HG02840 (cell line): ENCODE measurements around the gene AMMECR1.

Source experiments
- ATAC-seq: cut with Tn5 transposase; IDR thresholded peaks from one replicate; pipeline ENCODE4 v1.9.1; 2021; ENCODE audit warnings: mild to moderate bottlenecking, moderate library complexity, moderate number of reproducible peaks; ENCODE audit not compliant: unreplicated experiment, low FRiP score

AMMECR1 gene

DNA sequence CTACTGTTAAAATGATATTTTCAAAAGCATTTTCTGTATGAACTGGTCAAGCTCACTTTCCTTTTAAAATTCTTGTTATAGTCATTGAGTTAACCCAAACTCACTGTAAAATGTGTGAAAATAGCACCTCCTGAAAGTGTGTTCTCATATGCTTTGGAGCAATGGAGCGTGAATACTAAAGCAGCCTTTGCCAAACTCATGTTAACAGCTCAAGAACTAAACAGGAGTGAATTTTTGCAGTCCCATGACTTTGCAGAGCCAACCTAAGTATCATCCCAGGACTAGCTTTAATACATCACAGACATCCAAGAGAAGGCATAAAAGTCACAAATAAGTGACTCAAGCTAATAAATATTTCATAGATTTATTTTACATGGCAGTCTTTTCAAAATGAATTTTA lies 2.3 kb downstream of the AMMECR1 start:
- ATAC-seq = no peak

DNA sequence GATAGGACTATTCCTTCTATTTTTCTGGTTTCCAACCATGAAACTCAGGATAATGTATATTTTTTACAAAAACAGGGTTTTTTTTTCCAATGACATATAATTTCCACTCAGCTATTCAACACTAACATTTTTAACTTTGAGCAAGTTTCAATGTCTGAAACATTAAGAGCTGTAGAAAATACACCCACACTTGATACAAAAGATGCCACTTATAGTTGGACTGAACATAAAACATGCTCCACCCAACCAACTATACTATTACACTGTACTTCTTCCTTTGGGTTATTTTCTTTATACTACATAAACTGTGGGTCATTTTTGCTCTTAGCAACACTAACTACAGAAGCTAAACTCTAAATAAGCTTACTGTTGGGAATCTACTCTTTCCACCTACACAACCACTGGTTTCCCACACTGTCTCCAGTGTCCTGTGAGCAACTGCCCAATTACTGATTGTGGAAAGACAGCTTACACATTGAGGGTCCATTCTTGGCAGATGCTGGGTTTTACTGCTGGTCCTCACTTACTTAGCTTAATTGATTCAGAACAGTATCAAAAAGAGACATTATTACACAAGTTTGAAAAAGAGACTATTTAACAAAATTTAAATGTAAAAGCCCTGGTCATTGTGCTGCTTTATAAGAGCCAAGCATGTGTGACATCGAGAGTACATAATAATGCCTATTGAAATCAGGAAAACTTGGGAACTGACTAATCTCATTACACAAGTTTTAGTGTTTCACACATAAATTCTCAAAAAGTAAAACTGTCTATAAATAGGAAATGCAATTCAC lies 6.3 kb downstream of the AMMECR1 start:
- no peak for ATAC-seq

GRCh38 chrX:110310896-110311295 lies 7.0 kb downstream of the AMMECR1 start:
- peak; percentile 73 for ATAC-seq

- ATAC-seq = no peak
These were observed 7.7 kb downstream of the AMMECR1 start for GRCh38 chrX:110310000-110310790.

DNA sequence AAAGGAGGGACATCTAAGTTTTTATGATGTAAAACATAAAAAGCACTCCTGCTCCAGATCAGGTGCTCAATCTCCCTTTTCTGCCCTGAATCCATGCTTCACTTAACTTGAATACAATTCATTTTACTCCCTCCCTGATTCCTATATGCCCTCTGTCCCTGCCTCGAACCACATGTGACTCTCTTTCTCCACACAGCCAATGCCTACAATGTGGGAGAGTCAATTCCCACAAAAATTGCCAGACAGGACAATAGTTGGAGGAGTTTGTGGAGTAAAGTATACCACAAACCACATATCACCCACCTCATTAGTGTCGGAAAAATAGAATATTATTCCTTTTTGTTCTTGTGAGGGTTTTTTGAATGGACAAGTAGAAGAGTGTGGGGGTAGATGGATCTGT lies 9.7 kb downstream of the AMMECR1 start:
- no peak for ATAC-seq

GRCh38 chrX:110304884-110305283 lies 13.0 kb downstream of the AMMECR1 start:
- no peak for ATAC-seq

DNA sequence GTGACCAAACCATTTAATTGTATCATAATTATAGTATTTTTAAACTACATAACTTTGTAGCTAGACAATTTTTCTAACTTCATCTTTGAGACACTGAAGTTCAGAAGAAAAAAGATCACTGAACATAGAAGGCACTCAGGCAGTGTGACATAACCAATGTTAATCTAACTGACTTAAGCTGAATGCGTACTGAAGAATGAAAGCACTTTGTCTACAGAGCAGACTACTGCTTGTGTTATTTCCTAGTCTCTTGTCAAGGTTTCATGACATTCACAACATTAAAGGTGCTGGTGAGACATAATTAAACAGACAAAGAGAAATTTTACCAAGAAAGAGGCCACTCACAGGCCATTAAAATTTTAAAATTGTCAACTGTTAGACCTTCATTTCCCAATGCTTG lies 13.5 kb downstream of the AMMECR1 start:
- no peak for ATAC-seq

DNA sequence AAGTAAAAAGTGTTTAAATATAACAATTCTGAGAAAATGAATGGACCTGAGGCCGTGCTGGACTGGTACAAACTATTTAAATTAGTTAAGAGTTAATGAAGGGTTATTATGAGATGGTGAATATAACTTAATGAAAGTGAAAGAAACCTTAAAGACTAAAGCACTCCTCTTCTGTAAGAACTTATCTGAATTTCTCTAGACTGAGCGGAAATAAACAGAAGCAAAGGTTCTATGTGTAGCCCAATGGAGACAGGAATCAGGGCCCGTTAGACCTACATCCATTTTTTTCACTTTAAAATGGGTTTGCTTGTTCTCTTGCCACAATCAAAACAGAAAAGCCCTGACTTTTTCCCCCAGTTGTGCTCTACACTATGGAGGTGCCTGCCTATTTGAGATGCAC lies 14.9 kb downstream of the AMMECR1 start:
- no peak for ATAC-seq

GRCh38 chrX:110301194-110301593 lies 16.7 kb downstream of the AMMECR1 start:
- ATAC-seq = no peak

DNA sequence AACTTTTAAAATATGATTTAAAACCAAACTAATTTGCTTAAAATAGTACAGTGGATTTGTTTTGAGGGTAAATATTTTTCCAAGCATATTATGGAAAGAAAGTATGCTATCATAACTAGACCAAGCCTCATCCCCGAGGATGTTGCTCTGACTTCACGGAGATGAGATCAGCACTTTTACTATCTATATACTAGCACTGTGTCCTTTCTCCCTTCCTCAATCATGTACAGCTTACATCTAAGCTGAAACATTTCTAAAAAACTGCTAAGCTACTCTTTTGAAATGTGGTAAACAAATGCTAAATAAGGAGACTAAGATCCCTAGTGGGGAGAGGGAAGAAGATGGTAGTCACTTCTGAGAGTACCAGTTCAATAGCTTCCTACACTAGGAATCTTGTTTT lies 23.8 kb downstream of the AMMECR1 start:
- ATAC-seq = no peak

GRCh38 chrX:110293658-110294057 lies 24.2 kb downstream of the AMMECR1 start:
- ATAC-seq = no peak

DNA sequence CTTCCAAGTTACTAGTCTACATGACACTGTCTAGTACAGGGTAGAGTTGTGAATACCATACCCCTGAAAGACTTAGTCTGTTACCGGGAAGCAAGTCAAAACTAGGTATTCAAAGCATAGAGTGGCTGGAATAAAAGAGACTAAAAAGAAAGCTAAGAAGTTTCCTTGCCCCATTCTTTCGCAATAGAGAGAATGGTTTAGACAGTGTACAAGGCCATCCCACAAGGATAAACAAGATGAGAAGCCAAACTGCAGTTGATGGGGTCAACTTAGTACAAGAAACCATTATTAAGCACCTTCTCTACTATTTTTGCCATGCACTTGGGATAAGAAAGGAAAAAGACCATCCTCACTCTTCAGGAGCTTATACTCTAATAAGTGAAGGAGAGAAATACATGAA lies 30.3 kb downstream of the AMMECR1 start:
- ATAC-seq = no peak

DNA sequence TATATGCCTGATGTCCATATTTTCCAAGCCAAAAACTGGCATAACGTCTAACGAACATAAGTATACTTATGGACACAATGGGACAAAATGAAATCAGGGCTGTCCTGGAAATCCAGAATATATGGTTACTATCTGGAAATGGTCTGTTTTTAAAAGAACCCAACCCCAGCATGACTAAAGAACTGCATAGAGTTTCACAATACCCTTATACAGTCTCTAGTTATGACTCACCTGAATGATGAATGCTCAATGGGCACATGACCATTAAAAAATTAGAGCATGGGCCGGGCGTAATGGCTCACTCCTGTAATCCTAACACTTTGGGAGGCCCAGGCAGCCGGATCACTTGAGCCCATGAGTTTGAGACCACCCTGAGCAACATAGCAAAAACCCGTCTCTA lies 31.8 kb downstream of the AMMECR1 start:
- no peak for ATAC-seq

DNA sequence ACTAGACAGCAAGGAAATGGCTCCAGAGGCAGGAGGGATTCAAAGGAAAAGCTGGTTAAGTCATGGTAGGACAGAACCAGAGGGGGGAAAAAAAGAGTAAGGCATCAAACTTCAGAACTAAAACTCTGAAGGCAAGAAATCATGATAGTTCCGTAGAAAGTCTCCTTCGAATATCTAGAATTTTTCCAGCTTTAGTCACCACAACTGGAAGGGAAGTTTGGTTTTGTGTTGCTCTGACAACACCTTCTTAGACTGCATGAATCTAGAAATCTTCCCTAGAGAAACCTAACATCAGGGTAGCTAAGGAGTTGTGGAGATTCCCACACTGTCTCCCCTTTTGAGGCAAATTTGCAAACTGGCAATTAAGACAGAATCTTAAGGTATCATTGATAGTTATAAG lies 33.7 kb downstream of the AMMECR1 start:
- no peak for ATAC-seq

- no peak for ATAC-seq
These were observed 35.0 kb downstream of the AMMECR1 start for GRCh38 chrX:110282922-110283321.

- no peak for ATAC-seq
These were observed 36.5 kb downstream of the AMMECR1 start for GRCh38 chrX:110281377-110281776.

DNA sequence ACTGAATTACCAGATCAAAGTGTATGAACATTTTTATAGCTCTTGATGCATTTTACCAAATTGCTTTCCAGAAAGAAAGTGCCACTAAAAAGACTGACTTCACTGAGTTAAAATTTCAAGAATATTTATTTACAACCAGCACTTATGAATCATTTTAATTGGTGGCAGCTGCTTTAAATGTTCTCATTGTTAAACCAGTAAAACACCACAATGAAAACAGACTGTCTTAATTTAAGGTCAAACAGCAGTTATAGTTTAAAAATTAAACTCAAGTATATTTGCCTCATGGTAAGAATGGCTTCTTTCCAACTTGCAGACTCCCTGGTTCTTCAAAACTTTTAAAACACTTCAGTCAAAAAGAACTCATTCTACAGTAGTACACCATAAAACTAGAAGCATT lies 36.9 kb downstream of the AMMECR1 start:
- ATAC-seq = no peak

DNA sequence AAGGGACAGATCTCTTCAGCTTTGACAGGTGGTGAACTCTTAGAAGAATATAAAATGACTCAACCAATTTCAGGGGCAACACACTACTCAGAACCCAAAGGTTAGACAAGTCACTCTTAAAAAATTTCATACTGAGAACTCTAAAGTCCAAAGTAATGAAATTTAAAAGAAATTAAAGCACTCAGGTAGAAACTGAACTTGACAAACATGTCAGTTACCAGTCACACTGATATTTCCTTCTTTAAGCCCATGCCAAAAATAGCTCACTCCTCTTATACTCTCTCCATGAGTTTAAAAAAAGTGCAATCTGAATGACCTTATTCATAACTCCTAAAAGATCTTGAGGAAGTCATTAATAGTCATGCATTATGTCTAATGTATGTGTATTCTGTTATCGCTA lies 40.3 kb downstream of the AMMECR1 start:
- no peak for ATAC-seq

DNA sequence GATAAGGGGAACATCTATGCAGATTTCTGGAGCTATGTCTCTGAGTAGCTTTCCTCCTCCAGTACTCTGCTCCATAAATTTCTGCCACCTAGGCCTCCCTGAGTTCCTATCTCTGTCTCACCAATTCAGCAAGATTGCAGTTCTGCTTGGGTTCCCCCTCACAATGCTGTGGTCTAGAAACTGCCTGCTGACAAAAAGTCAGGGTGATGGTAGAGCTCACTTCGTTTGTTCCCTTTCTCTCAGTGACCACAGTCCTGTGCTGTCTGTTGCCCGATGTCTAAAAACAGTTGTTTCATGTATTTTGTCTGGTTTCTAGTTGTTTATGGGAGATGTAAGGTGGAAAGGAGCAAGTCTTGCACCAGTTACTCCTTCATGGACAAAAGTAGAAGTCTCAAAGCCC lies 41.1 kb downstream of the AMMECR1 start:
- ATAC-seq = peak; percentile 77

DNA sequence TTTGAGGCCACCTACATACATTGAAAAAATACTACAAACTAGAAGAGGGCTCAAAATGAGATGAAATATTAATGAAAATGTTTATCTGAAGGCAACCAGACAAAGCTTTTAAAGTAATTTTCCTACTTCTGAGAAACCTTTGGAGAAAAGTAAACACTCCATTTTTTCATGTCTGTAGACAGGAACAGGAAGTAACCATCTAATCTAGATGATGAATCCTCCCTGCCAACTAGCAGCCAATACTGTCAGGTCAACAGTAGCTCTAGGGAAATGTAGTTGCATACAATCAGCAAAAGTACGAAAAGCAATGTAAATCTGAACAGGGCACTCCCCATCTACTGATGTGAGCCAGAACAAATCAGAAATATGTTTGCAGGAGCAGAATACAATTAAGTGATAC lies 49.0 kb downstream of the AMMECR1 start:
- no peak for ATAC-seq

DNA sequence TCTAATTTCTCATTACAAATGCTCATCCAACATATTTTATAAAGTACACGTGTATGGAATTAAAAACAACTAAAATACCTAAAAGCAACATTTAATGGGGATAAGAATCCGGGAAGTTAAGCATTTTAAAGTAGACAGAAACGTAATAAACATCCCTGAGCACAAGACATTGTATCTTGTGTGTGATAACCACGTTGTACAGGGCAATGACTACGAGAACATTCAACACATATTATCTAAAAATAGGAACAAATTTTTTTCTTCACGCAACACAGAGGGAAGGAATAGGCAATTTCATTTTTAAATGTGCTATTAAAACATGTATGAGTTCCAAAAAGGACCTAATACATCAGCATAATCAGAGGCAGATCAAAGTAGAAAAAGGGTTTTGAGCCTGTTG lies 49.5 kb downstream of the AMMECR1 start:
- ATAC-seq = no peak

DNA sequence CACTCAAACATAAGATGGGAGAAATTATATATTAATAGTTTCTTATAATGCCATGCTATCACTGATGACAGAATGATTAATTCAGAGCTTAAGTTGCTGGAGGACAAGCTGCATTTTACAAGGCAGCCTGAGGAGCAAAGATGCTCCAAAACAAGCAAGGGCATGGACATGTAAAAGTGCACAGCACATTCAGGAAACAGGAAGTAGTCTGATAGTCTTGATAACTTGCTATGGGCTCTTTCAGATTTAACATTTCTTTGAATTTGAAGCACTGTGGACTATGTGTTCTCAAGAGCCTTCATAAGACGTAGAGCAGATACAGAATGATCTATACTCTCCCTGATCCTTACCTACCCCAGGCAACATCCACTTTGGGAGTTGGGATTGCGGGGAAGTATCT lies 50.0 kb downstream of the AMMECR1 start:
- ATAC-seq = no peak
